ENCODE measurements around the gene C6.

The C6 gene

DNA sequence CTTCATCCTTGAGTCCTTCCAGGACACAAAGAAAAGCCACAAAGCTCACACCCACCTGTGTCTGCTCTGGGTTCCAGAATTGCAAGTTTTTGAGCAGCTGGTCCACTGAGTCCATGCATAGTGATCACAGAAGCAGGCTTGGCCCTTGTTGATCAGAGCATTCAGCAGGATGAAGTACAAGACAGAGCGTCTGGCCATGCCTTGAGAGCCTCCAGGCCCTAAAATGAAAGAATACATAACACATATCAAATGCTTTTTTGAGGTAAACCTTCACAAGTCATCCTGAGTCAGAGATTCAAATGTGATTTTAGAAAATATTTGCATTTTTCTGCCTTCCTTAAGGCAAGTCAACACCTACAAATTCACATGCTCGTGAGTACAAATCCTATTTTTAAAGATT is 10.3 kb downstream of the C6 start:
- DNase-seq (ENCODE audit: low read depth): no peak
- H3K4me3 ChIP-seq (ENCODE audit: control insufficient read depth, low read depth, low read length): no peak overlapping the region
- TF ChIP-seq, protein P1, sequence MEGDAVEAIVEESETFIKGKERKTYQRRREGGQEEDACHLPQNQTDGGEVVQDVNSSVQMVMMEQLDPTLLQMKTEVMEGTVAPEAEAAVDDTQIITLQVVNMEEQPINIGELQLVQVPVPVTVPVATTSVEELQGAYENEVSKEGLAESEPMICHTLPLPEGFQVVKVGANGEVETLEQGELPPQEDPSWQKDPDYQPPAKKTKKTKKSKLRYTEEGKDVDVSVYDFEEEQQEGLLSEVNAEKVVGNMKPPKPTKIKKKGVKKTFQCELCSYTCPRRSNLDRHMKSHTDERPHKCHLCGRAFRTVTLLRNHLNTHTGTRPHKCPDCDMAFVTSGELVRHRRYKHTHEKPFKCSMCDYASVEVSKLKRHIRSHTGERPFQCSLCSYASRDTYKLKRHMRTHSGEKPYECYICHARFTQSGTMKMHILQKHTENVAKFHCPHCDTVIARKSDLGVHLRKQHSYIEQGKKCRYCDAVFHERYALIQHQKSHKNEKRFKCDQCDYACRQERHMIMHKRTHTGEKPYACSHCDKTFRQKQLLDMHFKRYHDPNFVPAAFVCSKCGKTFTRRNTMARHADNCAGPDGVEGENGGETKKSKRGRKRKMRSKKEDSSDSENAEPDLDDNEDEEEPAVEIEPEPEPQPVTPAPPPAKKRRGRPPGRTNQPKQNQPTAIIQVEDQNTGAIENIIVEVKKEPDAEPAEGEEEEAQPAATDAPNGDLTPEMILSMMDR (conservative IDR thresholded peaks at IDR 0.05; ENCODE audit: control insufficient read depth, insufficient read depth, low read depth, low read length): no peak

DNA sequence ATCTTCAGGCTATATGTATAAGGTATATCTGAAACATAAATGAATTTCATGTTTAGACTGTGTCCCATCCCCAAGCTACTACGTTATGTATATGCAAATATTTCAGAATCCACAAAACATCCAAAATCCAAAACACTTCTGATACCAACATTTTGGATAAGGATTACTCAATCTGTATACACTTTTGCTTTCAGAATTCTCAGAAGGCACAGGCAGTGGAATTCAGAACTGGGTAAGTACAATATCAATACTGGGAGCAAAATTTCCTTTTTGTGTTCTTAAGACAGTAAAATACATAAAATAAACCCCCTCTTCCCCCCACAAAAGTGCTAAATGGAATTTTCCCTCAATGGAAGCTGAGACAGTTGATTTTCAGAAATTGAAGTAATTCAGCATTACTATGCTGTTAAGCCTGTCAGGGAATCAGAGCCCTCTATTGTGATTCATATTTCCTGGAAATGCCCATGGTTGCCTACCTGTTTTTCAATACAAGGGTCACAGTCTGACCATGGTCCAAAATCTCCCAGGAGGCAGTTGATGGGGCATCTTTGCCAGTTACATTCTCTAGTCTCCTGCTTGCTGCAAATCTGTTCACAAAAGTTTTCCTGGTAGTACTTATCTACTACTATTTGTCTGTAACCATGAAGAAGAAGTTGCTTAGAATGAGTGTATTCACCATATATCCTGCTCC is 12.1 kb downstream of the C6 start:
- no peak overlapping the region for H3K4me3 ChIP-seq (ENCODE audit: control insufficient read depth, low read depth, low read length)
- DNase-seq (ENCODE audit: low read depth): no peak
- TF ChIP-seq, protein P1 (conservative IDR thresholded peaks at IDR 0.05; ENCODE audit: control insufficient read depth, insufficient read depth, low read depth, low read length): no peak

DNA sequence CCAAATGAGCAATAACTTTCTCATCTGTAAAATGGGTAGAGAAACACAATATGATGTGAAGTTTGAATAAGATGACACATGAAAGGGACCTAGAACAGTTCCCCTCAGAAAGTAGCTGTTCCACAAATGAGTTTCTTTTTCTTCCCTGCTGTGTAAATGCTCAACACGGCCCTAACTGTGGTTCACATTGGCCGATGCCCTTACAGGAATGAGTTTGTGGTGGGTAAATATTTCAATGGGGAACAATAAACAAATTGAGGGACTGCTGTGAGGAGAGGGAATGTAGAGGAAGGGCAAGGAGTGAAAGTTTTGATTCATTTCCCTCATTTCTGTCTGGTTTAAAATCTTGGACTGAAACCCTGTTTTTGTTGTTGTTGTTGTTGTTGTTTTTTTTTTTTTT is 12.8 kb downstream of the C6 start:
- TF ChIP-seq, protein P1 (conservative IDR thresholded peaks at IDR 0.05; ENCODE audit: control insufficient read depth, insufficient read depth, low read depth, low read length): no peak
- DNase-seq (ENCODE audit: low read depth): no peak
- no peak overlapping the region for H3K4me3 ChIP-seq (ENCODE audit: control insufficient read depth, low read depth, low read length)

DNA sequence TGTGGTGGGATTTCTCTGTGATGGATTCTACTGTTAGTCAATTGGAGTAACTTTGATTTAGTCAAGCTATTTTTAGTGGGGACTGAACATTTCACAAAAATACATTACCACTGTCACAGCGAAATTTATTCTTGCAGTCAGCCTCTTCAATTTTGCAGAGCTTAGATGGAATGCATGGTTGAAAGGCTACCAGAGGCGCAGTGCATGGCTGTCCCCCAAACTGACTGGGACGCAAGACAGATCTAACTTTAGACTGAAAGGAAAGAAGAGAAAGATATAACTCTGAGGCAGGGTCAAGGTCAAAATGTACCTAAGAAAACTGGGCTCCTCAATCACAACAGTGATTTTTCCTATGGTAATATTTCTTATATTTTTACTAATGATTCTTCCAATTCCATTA is 13.7 kb downstream of the C6 start:
- no peak for DNase-seq (ENCODE audit: low read depth)
- TF ChIP-seq, protein P1 (conservative IDR thresholded peaks at IDR 0.05; ENCODE audit: control insufficient read depth, insufficient read depth, low read depth, low read length): no peak
- H3K4me3 ChIP-seq (ENCODE audit: control insufficient read depth, low read depth, low read length): no peak overlapping the region

DNA sequence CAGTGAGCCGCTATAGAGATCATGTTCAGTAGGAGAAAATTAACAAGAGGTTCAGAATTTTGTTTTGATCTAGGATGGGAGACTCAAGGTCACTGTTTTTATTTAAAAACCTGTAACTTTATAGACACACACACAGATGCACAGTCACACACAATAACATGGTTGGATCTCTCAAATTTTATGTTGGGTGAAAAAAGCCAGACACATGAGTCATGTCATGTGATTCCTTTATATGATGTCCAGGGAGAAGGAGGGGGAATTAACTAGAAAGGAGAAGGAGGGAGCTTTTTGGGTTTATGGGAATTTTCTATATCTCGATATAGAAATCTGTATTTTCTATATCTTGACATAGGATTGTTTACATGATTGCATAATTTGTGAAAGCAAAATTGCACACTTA is 17.1 kb downstream of the C6 start:
- TF ChIP-seq, protein P1 (conservative IDR thresholded peaks at IDR 0.05; ENCODE audit: control insufficient read depth, insufficient read depth, low read depth, low read length): no peak
- no peak overlapping the region for H3K4me3 ChIP-seq (ENCODE audit: control insufficient read depth, low read depth, low read length)
- DNase-seq (ENCODE audit: low read depth): peak; percentile 50

DNA sequence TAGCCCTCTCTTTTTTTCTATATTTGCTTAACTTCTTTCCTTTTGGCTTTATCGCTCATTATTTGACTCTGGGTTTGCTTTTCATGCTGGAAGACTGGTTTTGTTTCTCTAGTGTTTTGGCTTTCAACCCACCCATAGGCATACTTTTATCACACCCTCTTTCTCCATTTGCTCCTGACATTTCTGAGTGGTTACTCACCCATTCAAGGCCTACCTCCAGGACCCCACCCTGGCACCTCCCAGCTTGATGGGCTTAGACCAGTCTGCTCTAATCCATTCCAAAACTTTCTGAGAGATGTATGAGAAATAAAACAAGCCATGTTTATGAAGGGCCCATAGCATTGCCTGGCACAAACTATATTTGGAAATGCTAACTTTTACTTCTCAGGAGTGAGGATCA is 18.1 kb downstream of the C6 start:
- TF ChIP-seq, protein P1 (conservative IDR thresholded peaks at IDR 0.05; ENCODE audit: control insufficient read depth, insufficient read depth, low read depth, low read length): no peak
- H3K4me3 ChIP-seq (ENCODE audit: control insufficient read depth, low read depth, low read length): no peak overlapping the region
- DNase-seq (ENCODE audit: low read depth): no peak

DNA sequence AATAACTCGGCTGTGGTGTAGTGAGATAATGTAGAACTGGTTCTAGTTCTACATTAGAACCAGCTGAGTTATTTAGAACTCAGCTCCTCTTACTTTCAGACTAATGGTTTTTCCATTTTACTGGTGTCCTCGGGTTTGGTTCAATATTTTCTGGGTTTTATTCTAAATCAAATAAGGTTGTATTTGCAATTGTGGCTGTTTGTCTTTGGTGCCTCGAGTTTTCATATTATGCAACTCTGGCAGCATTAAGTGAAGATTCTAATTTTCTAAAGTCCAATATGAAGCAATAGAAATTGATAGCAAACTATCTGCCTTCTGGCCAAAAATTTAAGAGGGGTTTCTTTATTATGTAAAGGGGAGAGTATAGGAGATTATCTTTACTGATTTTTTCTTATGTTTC is 19.0 kb downstream of the C6 start:
- H3K4me3 ChIP-seq (ENCODE audit: control insufficient read depth, low read depth, low read length): no peak overlapping the region
- no peak for DNase-seq (ENCODE audit: low read depth)
- TF ChIP-seq, protein P1 (conservative IDR thresholded peaks at IDR 0.05; ENCODE audit: control insufficient read depth, insufficient read depth, low read depth, low read length): no peak
